ENCODE data around the gene IL17A.

IL17A gene

DNA sequence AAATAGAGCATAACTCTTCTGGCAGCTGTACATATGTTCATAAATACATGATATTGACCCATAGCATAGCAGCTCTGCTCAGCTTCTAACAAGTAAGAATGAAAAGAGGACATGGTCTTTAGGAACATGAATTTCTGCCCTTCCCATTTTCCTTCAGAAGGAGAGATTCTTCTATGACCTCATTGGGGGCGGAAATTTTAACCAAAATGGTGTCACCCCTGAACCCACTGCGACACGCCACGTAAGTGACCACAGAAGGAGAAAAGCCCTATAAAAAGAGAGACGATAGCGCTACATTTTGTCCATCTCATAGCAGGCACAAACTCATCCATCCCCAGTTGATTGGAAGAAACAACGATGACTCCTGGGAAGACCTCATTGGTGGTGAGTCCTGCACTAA lies at the start of gene IL17A:
Gene IL17A, plus strand, starts transcription at position 301 of the 400 bp plus-strand sequence. Its CDS starts 57 bp downstream, at position 358.
- DNase-seq (ENCODE audit: low read depth in 2 of 2) = no peak

DNA sequence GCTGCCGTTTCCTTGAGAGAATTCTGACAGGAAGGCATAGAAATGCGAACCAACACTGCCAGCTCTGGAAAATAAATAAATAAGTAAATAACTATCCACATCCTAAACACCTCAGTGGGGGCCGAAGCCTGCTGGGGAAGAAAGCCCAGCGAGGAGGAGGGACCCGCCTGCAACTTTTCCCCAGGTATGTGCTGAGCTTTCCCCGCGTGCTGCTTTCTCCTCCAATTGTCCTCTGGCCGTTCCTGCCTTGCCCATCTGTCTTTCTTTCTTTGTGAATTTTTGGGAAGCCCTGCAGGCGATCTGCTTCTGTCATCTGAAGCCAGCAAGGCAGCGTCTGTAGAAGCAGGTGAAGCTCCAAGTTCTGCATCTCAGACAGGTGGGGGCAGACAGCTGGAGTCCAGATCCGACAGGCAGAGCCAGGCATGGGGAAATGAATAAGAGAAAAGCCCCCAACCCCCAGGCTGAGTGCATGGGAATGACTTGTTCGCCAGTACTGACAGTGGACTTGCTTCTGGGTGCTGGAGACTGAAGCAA lies 49.2 kb upstream of the IL17A start:
- no peak for DNase-seq (ENCODE audit: low read depth in 2 of 2)

DNA sequence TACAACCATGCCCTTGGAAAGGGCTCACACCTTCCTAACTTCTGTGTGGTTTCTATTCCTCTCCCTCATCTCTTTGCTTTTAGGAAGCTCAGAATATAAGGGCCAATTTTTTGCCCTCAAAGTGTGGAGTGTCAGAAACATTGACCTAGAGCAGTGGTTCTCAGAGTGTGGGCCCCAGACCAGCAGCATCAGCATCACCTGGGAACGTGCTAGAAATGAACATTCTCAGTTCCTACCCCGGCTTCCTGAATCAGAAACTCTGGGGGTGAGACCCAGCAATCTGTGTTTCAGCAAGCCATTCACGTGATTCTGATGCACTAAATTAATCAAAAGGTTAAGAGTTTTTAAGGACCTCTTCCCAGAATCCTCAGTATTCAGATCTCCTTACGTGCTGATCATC lies 47.9 kb upstream of the IL17A start:
- no peak for DNase-seq (ENCODE audit: low read depth in 2 of 2)

DNA sequence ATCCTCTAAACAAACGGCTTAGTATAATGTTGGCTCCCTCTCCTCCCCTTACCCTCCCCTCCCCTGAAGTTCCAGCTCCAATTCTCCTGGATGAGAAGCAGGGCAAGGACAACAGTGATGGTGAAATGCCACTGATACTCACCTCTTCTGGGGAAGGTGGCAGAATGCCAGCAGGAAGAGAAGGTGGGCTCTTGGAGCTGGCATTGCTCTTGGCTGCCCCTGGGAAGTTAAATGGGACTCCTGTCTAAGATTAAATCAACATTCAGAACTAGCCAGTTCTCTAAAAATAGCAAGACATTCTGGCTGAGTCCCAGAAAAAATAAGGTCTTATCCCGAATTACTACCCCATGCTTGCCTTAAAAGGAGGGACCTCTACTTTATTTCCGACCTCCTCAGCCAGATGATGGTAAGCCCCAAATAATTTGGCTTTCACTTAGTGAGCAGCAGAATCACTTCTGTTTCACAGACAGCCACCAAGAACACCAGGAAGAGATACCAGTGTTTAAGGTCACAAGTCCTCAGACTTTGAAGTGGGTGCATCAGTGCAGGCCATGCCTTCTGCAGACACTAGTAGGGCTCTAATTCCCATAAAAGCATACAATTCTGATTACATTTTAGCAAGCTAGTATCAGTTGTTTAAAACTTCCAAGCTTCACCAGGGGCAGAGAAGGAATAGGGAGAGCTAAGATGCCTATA lies 46.0 kb upstream of the IL17A start:
- DNase-seq (ENCODE audit: low read depth in 2 of 2) = no peak

DNA sequence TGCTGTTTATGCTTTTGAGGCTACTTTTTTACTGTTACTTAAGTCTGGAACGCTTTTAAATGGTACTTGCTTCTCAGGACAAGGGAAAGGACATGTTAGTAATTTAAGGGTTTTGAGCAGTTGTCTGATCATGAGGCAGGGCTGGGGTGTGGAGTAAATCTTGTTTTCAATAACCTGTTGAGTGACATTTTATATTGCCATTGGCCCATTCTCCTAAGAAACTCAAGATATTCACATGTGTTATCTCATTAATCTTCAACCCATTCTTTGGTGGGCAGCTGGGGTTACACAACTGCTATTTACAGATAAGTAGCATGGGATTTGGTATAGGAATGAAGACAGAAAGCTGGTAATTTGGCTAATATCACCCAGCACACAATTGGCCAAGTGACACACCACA lies 44.6 kb upstream of the IL17A start:
- no peak for DNase-seq (ENCODE audit: low read depth in 2 of 2)

DNA sequence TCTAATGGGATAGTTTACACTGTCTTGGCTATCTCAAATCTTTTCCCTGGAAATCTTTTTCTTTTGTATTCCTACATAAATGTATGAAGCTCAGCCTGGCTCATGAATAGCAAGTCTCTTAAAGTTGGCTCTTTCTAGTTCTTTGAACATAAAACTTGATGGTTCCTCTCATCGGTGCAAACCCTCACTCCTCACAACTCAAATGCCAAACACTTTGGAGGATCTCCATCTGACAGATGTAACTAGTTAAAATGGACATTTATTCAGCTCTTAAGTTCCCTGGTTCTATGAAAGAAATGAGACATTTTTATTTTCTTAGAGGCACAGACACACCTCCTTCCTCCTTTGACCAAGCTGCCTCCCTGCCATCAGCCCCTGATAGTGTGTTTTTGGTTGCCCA lies 43.6 kb upstream of the IL17A start:
- no peak for DNase-seq (ENCODE audit: low read depth in 2 of 2)

DNA sequence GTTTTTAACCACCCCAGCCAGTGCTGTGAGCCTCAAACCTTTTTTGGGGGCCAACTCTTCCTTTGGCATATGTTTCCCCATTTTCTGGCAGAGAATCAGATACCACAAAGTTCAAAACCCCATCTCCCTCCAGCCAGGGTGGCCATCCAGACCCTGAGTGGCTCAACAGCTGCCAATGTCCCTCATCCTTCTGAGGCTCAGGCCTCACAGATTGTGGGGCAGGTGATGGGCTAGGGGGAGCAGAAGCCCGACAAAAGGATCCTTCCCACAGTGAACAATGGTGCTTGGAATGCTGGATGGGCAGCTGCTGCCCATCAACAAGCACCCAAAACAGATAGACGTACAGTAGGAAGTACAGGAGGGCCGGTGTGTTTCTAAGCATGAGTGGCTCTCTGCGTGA lies 42.6 kb upstream of the IL17A start:
- DNase-seq (ENCODE audit: low read depth in 2 of 2) = no peak

DNA sequence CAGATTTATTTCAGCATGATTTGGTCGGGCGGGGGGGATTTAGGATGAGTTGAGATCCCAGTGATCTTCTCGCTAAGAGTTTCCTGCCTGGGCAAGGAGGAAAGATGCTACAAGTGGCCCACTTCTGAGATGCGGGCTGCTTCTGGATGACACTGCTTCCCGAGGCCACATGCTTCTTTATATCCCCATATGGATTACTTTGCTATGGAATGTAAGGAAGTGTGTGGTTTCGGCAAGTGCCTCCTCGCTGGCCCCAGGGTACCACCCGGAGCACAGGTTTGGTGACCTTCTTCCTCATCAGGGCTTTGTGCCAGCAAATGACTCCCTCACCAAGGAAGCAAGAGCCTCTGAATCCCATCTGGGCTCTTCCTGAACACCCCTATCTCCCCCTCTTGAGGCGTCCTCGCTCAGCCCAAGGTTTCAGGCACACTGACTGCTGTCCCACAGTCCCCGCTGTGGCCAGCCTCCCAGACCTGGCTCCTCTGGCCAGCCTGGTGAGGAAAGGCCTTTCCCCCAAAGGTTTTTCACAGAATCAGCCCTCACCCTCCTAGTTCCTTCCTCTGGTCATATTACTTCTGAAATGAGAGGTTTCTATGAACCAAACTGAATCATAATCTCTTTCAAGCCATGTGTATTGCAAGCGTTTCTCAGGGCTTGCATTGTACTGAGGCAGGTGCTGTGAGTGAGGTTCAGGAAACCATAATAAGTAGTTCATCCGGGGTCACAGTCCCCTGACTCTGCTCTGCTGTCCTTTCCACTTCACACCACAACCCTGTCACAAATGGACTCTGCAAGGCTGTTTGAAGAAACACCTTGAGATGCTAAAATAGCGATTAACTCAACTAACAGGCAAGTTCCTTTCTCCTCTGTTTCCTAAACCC lies 41.7 kb upstream of the IL17A start:
- no peak for DNase-seq (ENCODE audit: low read depth in 2 of 2)

DNA sequence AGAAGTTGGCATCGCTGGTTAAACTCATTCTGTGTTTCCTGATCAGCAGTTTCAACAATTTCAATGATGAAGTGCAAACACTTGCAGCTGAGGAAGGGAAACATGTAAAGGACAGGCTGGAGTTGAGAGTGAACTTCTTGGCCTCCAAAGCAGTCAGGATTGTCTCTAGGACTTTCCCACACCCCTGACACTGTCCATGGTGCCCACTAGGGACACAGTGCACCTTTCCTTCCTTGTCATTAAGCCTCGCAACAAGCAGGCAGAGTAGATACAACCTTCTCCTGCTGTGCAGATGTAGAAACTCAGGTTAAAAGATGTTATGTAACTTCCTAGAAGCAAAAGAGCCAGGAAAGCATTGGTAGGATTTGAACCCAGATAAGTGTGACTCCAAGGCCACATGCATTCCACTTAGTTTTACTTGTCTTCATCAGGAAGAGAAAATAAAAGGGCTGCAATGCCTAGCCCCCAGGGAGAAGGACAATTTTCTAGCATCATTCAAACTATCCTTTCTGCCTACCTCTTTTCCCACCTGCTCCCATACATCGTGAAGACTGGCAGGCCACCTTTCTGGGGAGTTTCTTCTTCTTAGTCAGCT lies 39.2 kb upstream of the IL17A start:
- no peak for DNase-seq (ENCODE audit: low read depth in 2 of 2)

DNA sequence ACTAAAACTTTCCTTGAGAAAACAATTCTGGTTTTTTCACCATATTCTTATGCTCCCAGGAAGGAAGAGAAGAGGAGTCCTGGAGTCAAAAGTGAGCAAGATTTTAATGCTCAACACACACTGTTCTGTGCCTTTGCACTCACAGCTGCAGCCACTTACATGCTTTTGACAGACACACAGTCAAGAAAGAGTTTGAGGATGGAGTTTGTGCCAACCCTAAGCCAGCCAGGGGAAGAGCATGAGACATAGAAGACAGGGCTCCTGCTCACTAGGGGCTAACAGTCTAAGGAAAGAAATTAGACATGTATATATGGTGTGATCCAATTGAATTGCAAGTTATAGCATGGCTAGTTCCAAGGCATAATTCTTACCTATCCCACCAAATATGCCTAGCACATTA lies 37.1 kb upstream of the IL17A start:
- no peak for DNase-seq (ENCODE audit: low read depth in 2 of 2)

DNA sequence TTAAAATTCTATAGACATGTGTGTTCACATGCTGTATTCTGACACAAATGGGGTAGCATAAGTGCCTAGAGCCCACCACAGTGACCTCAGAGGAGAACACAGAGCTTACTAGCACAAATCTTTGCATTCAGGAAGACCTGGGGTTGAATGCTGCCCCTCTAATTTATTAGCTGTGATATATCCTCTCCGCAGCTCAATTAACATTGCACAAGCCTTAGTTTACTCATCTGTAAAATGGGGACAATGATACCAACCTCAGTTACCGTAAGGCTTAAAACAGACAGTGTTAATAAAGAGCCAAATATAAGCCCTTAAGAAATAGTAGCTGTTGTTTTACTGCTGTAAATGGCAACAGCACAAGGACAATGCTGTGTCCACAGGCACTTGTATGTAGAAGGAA lies 36.2 kb upstream of the IL17A start:
- no peak for DNase-seq (ENCODE audit: low read depth in 2 of 2)

DNA sequence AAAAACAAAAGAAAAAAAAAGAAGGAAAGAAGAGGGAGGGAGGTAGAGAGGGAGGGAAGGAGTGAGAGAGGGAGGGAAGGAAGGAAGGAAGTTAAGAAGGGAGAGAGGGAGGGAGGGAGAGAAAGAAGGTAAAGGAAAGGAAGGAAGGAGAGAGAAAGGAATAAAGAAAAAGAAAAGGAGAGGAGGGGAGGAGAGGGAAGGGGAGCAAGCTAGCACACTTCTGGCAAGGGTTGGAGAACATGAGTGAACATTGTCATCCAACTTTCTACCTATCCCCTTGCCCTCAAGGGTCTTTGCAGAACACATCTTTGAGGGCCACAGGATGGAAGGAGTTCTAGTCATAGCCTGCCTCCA lies 34.1 kb upstream of the IL17A start:
- DNase-seq (ENCODE audit: low read depth in 2 of 2) = no peak

DNA sequence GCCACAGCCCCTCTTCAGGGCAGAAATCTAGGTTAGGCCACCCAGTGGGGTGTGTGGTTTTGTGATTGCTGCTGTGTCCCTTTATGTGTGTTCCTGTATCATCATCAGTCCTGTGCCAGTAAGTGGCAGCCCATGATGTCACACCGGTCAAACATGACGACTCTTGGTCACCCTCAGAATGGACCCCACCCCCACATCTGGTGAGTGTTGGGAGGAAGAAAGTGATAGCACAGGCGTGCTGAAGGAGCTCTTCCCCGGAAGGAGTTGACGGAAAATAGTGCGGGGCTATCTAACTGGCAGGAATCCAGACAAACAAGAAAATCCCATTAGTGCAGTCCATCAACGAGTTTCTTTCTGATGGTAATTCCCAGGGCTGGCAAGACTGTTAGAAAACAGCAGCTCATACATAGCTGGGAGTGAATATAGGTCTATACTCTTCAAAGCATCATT lies 33.4 kb upstream of the IL17A start:
- DNase-seq (ENCODE audit: low read depth in 2 of 2) = no peak

DNA sequence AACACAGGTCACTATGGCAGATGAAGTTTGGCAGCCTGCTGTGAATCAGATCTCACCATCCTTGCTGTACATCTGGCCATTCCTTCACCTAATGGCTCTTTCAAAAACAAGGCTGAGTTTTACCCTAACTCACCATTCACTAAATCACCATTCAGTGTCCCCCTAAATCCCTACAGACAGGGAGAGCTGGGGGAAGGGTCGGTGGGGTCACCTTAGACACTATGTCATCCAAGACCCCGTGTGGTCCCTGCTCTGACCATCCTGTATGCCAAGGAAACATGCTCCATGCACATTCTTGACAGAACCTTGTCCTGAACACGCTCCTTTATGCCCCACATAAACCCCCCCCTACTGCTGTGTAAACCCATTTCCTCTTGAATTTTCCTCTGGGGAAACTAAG lies 31.8 kb upstream of the IL17A start:
- no peak for DNase-seq (ENCODE audit: low read depth in 2 of 2)

DNA sequence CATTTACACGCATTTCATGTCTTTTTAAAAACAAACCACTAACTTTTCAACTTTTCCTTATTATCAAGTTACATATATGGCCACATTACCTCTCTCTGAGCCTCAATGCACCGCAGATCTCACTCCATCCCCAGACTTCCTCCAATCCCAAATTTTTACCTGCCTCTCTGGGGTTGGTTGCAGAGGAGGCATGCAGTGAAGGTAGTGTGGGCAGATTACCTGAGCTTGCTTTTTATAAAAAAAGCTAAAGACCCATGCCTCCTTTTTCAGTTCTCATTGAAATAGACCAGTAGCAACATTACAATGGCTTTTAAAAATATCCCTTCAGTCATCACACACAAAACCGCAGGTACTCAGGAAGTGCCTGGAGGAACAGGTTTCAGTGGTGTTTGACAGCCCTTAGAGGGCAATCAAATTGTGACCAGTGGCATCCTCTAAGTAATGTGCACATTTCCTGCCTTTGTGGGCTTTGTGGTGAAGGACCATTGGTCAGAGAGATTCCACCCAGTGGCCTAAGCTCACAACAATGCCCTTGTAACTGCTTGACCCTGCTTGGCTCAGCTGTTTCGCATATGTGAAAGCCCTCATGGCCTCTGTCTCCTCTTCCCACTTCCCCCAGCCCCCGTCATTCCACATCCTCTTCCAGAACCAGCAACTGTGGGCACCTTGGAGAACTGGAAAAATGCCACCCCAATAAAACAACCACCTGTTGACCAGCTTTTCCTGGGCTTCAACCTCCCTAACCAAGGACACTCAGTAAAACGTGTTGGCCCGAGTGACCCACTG lies 30.2 kb upstream of the IL17A start:
- no peak for DNase-seq (ENCODE audit: low read depth in 2 of 2)

DNA sequence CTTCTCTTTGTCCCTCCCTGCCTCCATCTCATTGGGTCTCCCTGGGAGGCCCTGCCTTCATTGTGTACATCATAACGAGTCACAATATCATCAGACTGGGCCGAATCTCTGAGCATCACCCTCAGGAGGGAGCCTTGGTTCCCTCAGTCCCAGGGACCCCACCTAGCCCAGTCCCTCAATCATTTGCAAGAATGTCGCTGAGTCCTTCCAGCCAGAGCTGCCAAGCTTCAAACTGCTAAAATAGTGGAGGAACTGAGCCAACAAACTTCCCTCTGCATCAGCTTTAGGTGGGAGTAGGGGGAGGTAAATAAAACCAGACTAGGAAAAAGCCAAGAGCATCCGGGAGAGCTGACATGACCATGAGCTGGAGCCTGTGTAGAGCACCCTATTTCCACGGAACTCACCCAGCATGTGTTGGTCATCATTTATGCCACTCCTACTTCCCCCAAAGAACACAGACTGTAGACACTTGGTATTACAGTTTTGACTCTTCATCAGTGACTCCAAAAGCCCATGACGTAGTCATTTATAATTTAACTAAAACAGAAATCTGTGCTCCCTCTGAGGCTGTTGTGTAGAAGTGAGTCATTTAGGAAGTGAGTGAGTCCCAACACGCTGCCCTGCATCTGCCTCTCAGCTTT lies 28.8 kb upstream of the IL17A start:
- DNase-seq (ENCODE audit: low read depth in 2 of 2) = peak; percentile 44 to 60

DNA sequence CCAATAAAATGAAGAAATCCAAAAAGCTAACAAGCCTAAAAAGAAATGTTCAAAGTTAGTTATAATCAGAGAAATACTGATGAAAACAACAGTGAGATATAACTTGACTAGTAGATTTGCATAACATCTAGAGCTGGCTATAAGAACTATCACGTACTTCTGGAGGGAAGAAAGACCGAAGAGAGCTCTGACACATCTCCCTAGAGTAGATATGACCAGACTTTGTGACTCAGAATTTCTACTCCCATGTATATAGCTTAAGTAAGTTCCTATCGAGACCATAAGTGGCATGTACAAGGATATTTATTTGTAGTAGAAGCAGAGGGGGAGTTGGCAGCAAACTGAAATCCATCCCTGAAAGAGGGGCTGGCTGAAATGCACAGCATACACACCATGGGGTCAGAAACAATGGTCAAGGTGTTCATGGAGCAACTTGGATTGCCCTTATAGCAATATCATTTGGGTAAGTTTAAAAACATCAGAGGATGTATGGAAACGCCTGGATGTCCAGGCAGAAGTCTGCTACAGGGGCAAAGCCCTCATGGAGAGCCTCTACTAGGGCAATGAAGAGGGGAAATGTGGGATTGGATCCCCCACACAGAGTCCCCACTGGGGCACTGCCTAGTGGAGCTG lies 25.6 kb upstream of the IL17A start:
- no peak for DNase-seq (ENCODE audit: low read depth in 2 of 2)

DNA sequence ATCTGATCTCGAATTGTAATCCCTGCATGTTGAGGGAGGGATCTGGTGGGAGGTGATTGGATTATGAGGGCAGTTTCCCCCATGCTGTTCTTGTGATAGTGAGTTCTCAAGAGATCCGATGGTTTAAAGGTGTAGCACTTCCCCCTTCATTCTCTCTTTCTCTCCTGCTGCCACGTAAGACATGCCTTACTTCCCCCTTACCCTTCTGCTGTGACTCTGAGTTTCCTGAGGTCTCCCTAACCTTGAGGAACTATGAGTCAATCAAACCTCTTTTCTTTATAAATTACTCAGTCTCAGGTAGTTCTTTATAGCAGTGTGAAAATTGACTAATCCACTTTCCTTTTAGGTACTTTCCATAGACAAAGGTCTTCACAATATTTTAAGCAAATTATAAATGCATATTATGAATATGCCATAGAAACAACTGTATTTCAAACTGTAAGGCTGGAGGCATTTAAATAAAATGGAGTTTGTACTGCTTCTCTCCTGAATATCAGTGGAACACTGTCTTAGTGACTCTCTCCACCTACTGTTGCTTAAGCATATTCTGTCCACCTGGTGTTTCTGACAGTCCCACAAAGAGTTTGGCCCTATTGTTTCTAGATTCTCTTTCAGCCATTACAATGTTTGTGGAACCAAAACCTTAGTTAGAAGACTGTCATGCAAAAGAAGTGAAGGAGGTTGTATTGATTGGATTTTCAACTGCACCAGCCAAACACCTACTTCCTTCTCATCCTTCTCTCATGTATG lies 24.3 kb upstream of the IL17A start:
- peak in 1 of 2 donors; percentile 16 for DNase-seq (ENCODE audit: low read depth in 2 of 2)

DNA sequence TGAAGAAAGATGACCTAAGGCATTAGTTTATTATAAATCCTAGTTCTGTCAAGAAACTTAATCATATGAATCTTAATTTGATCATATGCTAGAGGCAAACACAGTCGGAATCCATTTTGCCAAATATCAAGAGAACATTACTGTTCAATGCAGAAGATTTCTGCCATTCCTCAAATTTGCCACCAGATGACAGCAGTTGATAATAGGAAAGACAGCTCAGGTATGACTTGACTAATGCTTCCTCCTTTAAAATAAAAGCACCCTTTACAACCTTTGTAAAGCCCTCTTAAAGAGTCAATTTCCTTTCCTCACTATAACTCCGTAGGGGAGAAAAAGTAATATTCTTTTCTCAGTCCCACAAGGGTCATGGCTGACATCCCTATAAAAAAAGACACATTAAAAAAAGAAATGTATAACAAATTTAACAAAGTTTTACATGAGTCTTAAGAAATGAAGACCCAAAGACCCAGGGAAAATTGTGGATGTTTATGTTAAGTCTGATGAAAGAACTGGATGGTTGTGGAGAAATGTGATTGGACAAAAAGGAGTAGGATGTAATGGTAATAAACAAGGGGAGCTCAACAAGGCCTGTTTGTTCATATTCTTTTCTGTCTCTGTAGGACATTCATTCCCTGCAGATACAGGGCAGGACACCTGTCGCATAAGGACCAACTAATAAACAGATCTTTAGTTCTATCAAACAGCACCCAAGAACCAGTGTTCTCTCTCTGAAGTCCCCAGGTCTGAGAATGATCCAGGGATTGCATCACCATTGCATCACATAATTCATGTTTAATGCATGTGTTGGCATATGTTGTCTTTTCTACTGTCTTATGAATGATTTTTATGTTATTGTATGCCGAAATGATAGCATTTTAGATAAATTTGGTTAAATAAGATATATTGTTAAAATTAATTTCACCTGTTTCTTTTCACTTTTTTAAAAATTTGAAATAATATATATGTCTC lies 23.0 kb upstream of the IL17A start:
- DNase-seq (ENCODE audit: low read depth in 2 of 2) = no peak

Measured in stimulated activated CD4-positive, alpha-beta T cell treated with anti-CD3 and anti-CD28 coated beads, Interleukin-15, amount 100 ng/mL, for 48 hours (primary cell).